HL-60 (cell line): ENCODE data around the gene CCDC17.

Experiments used
- DNase-seq, 2 experiments: peaks; one replicate each; pipeline ENCODE4 v3.0.0-alpha.2; 2010 to 2020; ENCODE audit warnings: low read depth in 1 of 2, low spot score in 1 of 2
- H3K27ac ChIP-seq: fragments of 250-450 bp; sonication (Bioruptor Pico); replicated peaks from 2 replicates; pipeline ENCODE4 v1.5.1; 2020; ENCODE audit warnings: mild to moderate bottlenecking, moderate library complexity
- H3K27me3 ChIP-seq: fragments of 250-450 bp; sonication (Bioruptor Pico); 2 replicates; pipeline ENCODE4 v1.5.1; 2021; ENCODE audit warnings: mild to moderate bottlenecking, moderate library complexity; ENCODE audit not compliant: insufficient read depth, poor library complexity, severe bottlenecking
- H3K4me3 ChIP-seq: replicated peaks from 2 replicates; pipeline ENCODE4 v1.5.1; 2011; ENCODE audit warnings: mild to moderate bottlenecking, control low read depth, low read length; ENCODE audit not compliant: insufficient read depth
- CTCF ChIP-seq: IDR thresholded peaks from one replicate; pipeline ENCODE4 v1.5.1; 2011; ENCODE audit warnings: low read length, control low read depth, inconsistent platforms; ENCODE audit not compliant: insufficient read depth
- GABPA ChIP-seq: IDR thresholded peaks from 2 replicates; pipeline ENCODE4 v1.6.1; 2012; ENCODE audit warnings: low read depth
- POLR2AphosphoS5 ChIP-seq: IDR thresholded peaks from 2 replicates; pipeline ENCODE4 v1.6.1; 2012; ENCODE audit warnings: low read depth
- REST ChIP-seq: IDR thresholded peaks from 2 replicates; pipeline ENCODE4 v1.6.1; 2012; ENCODE audit warnings: low read depth; ENCODE audit not compliant: insufficient replicate concordance
- SPI1 ChIP-seq: IDR thresholded peaks from 2 replicates; pipeline ENCODE4 v1.6.1; 2012; ENCODE audit warnings: low read depth, mild to moderate bottlenecking, borderline replicate concordance

Gene CCDC17

GRCh38 chr1:45615885-45616284, 8.0 kb downstream of the CCDC17 start:
- TF ChIP-seq REST (no peak), CTCF (no peak), GABPA (no peak)
- DNase-seq, result no peak

GRCh38 chr1:45612941-45613579, 10.8 kb downstream of the CCDC17 start:
- no peak for TF ChIP-seq POLR2AphosphoS5
- no peak for TF ChIP-seq CTCF
- no peak for TF ChIP-seq GABPA
- TF ChIP-seq REST, result no peak
- TF ChIP-seq SPI1, result no peak
- no peaks in the 10 kb centered on the region for H3K27me3 ChIP-seq
- H3K4me3 ChIP-seq, result no peak overlapping the region
- DNase-seq, result no peak
- H3K27ac ChIP-seq, result no peak overlapping the region

More at GRCh38 chr1:45615885-45616284, 8.0 kb downstream of the CCDC17 start:
- no peak overlapping the region for H3K4me3 ChIP-seq
- no peaks in the 10 kb centered on the region for H3K27me3 ChIP-seq
- H3K27ac ChIP-seq, result no peak overlapping the region

GRCh38 chr1:45610589-45611226, 13.1 kb downstream of the CCDC17 start:
- H3K4me3 ChIP-seq, result no peak overlapping the region
- TF ChIP-seq CTCF, result no peak
- no peak for TF ChIP-seq GABPA
- no peak for TF ChIP-seq REST
- TF ChIP-seq SPI1, result no peak
- peak; percentile 26 for TF ChIP-seq POLR2AphosphoS5
- no peak for DNase-seq
- H3K27me3 ChIP-seq, result no peaks in the 10 kb centered on the region
- H3K27ac ChIP-seq, result no peak overlapping the region
